AG09309 (cell line): ENCODE results near the gene KLF15.
A peak's percentile ranks its signal among the peaks of the same experiment; 100 is the strongest.

ENCODE experiments used
- DNase-seq: peaks from one replicate; pipeline ENCODE4 v3.0.0-alpha.2; 2010; ENCODE audit warnings: low read depth
- H3K4me3 ChIP-seq: 2 replicates; pipeline ENCODE4 v1.5.1; 2011; ENCODE audit warnings: mild to moderate bottlenecking, low read depth, low read length, moderate library complexity; ENCODE audit not compliant: control insufficient read depth
- CTCF ChIP-seq: IDR thresholded peaks from 2 replicates; pipeline ENCODE4 v1.5.1; 2011; ENCODE audit warnings: mild to moderate bottlenecking, low read depth, low read length, inconsistent platforms; ENCODE audit not compliant: insufficient read depth, control insufficient read depth; ENCODE audit errors: missing control alignments

KLF15 gene

GRCh38 chr3:126364130-126364695, 7.0 kb upstream of the KLF15 start:
- H3K4me3 ChIP-seq = no peak overlapping the region
- no peak for DNase-seq
- no peak for TF ChIP-seq CTCF

GRCh38 chr3:126361211-126361610, 4.0 kb upstream of the KLF15 start:
- no peak overlapping the region for H3K4me3 ChIP-seq
- DNase-seq = no peak
- no peak for TF ChIP-seq CTCF

GRCh38 chr3:126360714-126361060, 3.5 kb upstream of the KLF15 start:
- H3K4me3 ChIP-seq = no peak overlapping the region
- DNase-seq = no peak
- no peak for TF ChIP-seq CTCF

- no peak overlapping the region for H3K4me3 ChIP-seq
- DNase-seq = no peak
- no peak for TF ChIP-seq CTCF
These were observed 3.0 kb upstream of the KLF15 start for GRCh38 chr3:126360046-126360713.

- no peak for TF ChIP-seq CTCF
- no peak overlapping the region for H3K4me3 ChIP-seq
- no peak for DNase-seq
These were observed 1.6 kb upstream of the KLF15 start for GRCh38 chr3:126358816-126359181.

- DNase-seq = no peak
- peak overlapping the region; percentile 43; the same call in 1 of the 2 replicates for H3K4me3 ChIP-seq
- TF ChIP-seq CTCF = no peak
These were observed 1.0 kb upstream of the KLF15 start for GRCh38 chr3:126358038-126358815.
